Loucy (cell line): ENCODE results near the gene GATA6.

Experiments
- CTCF ChIP-seq: fragments of 200-600 bp; sonication (generic); conservative IDR thresholded peaks from 2 replicates; pipeline ENCODE4 v1.5.1; 2014; ENCODE audit warnings: mild to moderate bottlenecking, antibody characterized with exemption, low read length
- EZH2phosphoT487 ChIP-seq: fragments of 200-600 bp; IDR thresholded peaks from 2 replicates; pipeline ENCODE4 v1.6.1; 2018; ENCODE audit warnings: antibody characterized with exemption, mild to moderate bottlenecking, moderate library complexity, borderline replicate concordance

DNA sequence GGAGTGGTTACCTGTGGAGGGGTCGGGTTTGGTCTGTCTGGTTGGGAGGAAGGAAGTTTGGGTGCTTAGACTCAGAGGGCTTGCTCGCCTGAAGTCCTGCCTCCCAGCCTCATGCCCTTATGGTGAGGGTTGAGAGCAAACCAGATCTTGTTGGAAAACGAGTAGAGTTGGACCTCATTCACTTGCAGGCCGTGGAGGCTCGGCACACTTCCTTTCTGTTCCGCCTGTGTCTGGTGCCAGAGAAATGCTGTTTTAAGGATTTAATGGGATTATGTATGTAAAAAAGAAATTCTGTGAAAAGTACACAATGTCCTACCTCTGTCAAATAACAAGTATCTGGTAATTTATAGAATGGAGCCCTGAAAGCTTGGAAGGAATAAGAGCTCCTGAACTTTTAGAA lies 29.6 kb downstream of the GATA6 start:
- no peak for TF ChIP-seq CTCF
- TF ChIP-seq EZH2phosphoT487: no peak
